ENCODE results near the gene GATB.

The GATB gene

GRCh38 chr4:151668689-151669402, 92.0 kb downstream of the GATB start:
- DNase-seq = no peak

GRCh38 chr4:151667666-151668065, 93.1 kb downstream of the GATB start:
- no peak for DNase-seq

- no peak for DNase-seq
Measured at GRCh38 chr4:151667048-151667447, 93.8 kb downstream of the GATB start.

- no peak for DNase-seq
Measured at GRCh38 chr4:151666501-151666900, 94.3 kb downstream of the GATB start.

- no peak for DNase-seq
Measured at GRCh38 chr4:151665785-151666127, 95.1 kb downstream of the GATB start.

GRCh38 chr4:151665022-151665784, 95.6 kb downstream of the GATB start:
- DNase-seq = no peak

GRCh38 chr4:151664289-151664688, 96.5 kb downstream of the GATB start:
- no peak for DNase-seq

GRCh38 chr4:151663109-151663508, 97.7 kb downstream of the GATB start:
- DNase-seq = no peak

- no peak for DNase-seq
Measured at GRCh38 chr4:151661873-151662272, 98.9 kb downstream of the GATB start.

- DNase-seq = no peak
Measured at GRCh38 chr4:151660676-151661075, 100.1 kb downstream of the GATB start.

- no peak for DNase-seq
Measured at GRCh38 chr4:151659601-151660364, 101.0 kb downstream of the GATB start.

GRCh38 chr4:151658959-151659600, 101.7 kb downstream of the GATB start:
- DNase-seq = no peak

- no peak for DNase-seq
Measured at GRCh38 chr4:151657896-151658295, 102.9 kb downstream of the GATB start.

- no peak for DNase-seq
Measured at GRCh38 chr4:151656058-151656457, 104.7 kb downstream of the GATB start.

- no peak for DNase-seq
Measured at GRCh38 chr4:151653548-151653918, 107.3 kb downstream of the GATB start.

GRCh38 chr4:151652841-151653547, 107.8 kb downstream of the GATB start:
- DNase-seq = no peak

- no peak for DNase-seq
Measured at GRCh38 chr4:151651496-151651895, 109.3 kb downstream of the GATB start.

GRCh38 chr4:151649479-151649878, 111.3 kb downstream of the GATB start:
- no peak for DNase-seq

GRCh38 chr4:151646322-151646721, 114.5 kb downstream of the GATB start:
- DNase-seq = no peak

GRCh38 chr4:151644622-151645021, 116.2 kb downstream of the GATB start:
- DNase-seq = no peak

GRCh38 chr4:151643564-151643963, 117.2 kb downstream of the GATB start:
- no peak for DNase-seq

GRCh38 chr4:151641983-151642382, 118.8 kb downstream of the GATB start:
- DNase-seq = no peak

GRCh38 chr4:151641167-151641566, 119.6 kb downstream of the GATB start:
- DNase-seq = no peak
